Stomach (tissue), 4 donors: ENCODE measurements around the gene C16orf95.

ENCODE experiments used
- CTCF ChIP-seq, 7 experiments: fragments of 450-650 bp in 4 of 7; fragments of 200-600 bp in 3 of 7; sonication (generic) in 3 of 7; IDR thresholded peaks; one replicate each; pipeline ENCODE4 v1.5.1; 2016 to 2019; ENCODE audit warnings: antibody characterized with exemption in 7 of 7, control low read depth in 2 of 7, mild to moderate bottlenecking in 1 of 7
- EP300 ChIP-seq: sonication (generic); formaldehyde crosslinking; IDR thresholded peaks from one replicate; pipeline ENCODE4 v1.6.1; 2017; ENCODE audit warnings: antibody characterized with exemption

- TF ChIP-seq EP300 (no peak), CTCF (IDR thresholded peaks at IDR 0.05) (no peak)
These were observed 5.2 kb upstream of the C16orf95 start for GRCh38 chr16:87322360-87322759.
